Measurements from ENCODE around the gene PRAME.

DNA sequence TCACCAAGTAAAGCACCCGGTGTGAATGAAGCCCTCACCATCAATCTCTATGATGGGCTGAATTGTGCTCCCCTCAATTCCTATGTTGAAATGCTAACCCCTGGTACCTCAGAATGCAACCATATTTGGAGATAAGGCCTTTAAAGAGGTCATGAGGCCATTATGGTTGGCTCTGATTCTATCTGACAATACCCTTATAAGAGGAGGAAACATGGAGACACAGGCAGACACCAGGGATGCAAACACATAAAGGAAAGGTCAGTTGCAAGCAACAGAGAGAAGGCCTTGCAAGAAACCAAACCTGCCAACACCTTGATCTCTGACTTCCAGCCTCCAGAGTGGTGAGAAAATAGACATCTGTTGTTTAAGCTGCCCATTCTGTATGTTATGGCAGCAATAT, 25.6 kb downstream of the PRAME start:
- no peak for TF ChIP-seq EZH2 (IDR thresholded peaks at IDR 0.05)
- TF ChIP-seq, protein P1, sequence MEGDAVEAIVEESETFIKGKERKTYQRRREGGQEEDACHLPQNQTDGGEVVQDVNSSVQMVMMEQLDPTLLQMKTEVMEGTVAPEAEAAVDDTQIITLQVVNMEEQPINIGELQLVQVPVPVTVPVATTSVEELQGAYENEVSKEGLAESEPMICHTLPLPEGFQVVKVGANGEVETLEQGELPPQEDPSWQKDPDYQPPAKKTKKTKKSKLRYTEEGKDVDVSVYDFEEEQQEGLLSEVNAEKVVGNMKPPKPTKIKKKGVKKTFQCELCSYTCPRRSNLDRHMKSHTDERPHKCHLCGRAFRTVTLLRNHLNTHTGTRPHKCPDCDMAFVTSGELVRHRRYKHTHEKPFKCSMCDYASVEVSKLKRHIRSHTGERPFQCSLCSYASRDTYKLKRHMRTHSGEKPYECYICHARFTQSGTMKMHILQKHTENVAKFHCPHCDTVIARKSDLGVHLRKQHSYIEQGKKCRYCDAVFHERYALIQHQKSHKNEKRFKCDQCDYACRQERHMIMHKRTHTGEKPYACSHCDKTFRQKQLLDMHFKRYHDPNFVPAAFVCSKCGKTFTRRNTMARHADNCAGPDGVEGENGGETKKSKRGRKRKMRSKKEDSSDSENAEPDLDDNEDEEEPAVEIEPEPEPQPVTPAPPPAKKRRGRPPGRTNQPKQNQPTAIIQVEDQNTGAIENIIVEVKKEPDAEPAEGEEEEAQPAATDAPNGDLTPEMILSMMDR (IDR thresholded peaks at IDR 0.05) = no peak
- TF ChIP-seq EZH2phosphoT487 (IDR thresholded peaks at IDR 0.05) = no peak

All from neural progenitor cell (in vitro differentiated cells).